GM12872 (cell line): ENCODE data around the gene CFAP299.

ENCODE experiments used
- TF ChIP-seq, protein P1 (sequence below): IDR thresholded peaks from 3 replicates; pipeline ENCODE4 v1.5.1; 2011; ENCODE audit warnings: low read depth, mild to moderate bottlenecking, low read length, moderate library complexity; ENCODE audit not compliant: insufficient read depth

Gene CFAP299

GRCh38 chr4:80852061-80852460, 516.5 kb downstream of the CFAP299 start:
- TF ChIP-seq, protein P1, sequence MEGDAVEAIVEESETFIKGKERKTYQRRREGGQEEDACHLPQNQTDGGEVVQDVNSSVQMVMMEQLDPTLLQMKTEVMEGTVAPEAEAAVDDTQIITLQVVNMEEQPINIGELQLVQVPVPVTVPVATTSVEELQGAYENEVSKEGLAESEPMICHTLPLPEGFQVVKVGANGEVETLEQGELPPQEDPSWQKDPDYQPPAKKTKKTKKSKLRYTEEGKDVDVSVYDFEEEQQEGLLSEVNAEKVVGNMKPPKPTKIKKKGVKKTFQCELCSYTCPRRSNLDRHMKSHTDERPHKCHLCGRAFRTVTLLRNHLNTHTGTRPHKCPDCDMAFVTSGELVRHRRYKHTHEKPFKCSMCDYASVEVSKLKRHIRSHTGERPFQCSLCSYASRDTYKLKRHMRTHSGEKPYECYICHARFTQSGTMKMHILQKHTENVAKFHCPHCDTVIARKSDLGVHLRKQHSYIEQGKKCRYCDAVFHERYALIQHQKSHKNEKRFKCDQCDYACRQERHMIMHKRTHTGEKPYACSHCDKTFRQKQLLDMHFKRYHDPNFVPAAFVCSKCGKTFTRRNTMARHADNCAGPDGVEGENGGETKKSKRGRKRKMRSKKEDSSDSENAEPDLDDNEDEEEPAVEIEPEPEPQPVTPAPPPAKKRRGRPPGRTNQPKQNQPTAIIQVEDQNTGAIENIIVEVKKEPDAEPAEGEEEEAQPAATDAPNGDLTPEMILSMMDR: no peak

DNA sequence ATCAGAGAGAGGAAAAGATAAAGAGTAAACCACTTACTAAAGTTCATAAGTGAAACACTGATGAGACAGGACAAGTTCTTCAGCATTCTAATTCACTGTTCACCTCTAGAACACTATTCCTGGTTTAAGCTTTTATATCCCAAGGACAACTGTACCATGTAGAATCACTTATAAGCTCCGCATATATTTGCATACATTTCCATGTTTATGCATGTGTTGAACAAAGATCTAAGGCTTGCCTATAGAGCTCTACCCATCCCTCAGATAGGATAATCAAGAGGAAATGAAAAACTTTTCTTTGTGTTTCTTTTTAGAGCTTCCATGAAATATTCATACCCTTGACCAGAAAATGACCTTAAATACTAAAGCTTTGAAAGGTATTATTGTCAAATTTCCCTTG, 538.0 kb downstream of the CFAP299 start:
- TF ChIP-seq, protein P1: no peak

- TF ChIP-seq, protein P1: no peak
Measured at GRCh38 chr4:80874979-80875378, 539.4 kb downstream of the CFAP299 start.

- TF ChIP-seq, protein P1: no peak
Measured at GRCh38 chr4:80875642-80876041, 540.1 kb downstream of the CFAP299 start.

GRCh38 chr4:80876810-80877209, 541.3 kb downstream of the CFAP299 start:
- TF ChIP-seq, protein P1: no peak

- TF ChIP-seq, protein P1: no peak
Measured at GRCh38 chr4:80878218-80878617, 542.7 kb downstream of the CFAP299 start.

GRCh38 chr4:80897537-80898303, 562.2 kb downstream of the CFAP299 start:
- TF ChIP-seq, protein P1: no peak
